Measurements from ENCODE around the gene FOSB. TPM values are rescaled to one million over a fixed set of nuclear protein-coding genes. Genes with fewer than 3 reads are reported as not detected.

Gene FOSB
- total RNA-seq, 1 experiment from 2014 or later: 1.7 TPM

GRCh38 chr19:45469945-45470761, 2.4 kb downstream of the FOSB start:
- H2AFZ ChIP-seq (ENCODE audit: low read length): no peak overlapping the region
- H4K5ac ChIP-seq (ENCODE audit: insufficient read length, low read depth, low read length): no peak overlapping the region
- H3K27me3 Mint-ChIP-seq (ENCODE audit: low read depth): peaks cover 17% of the 10 kb centered on the region
- DNase-seq: no peak
- peaks cover 19% of the 10 kb centered on the region for H3K23me2 ChIP-seq (ENCODE audit: insufficient read length, low read depth, low read length, poor library complexity, severe bottlenecking)
- no CpG with 5 or more reads among the region's 33 CpGs for WGBS (ENCODE audit: extremely low coverage, insufficient read length, low lambda C conversion rate)
- H3K9me3 Mint-ChIP-seq: no peaks in the 10 kb centered on the region; a peak in 1 of 5 replicates
- peaks cover 32 to 61% of the 10 kb centered on the region in 2 experiments for H3K4me1 Mint-ChIP-seq
- H3K4me1 ChIP-seq (ENCODE audit: insufficient read depth, low read length): no peaks in the 10 kb centered on the region
- H3K4ac ChIP-seq (ENCODE audit: low read depth, low read length): no peak overlapping the region
- H3K27ac ChIP-seq (ENCODE audit: insufficient read length, low read depth, low read length): no peak overlapping the region
- no peak overlapping the region for H4K91ac ChIP-seq (ENCODE audit: insufficient read length, low read depth, low read length)
- H3K23ac ChIP-seq (ENCODE audit: insufficient read length, low read depth, low read length): no peak overlapping the region
- H3K4me2 ChIP-seq (ENCODE audit: insufficient read depth, insufficient read length, low read length): peak overlapping the region; percentile 84
- H2BK120ac ChIP-seq (ENCODE audit: low read depth, low read length, poor library complexity, severe bottlenecking): no peak overlapping the region
- H2BK12ac ChIP-seq (ENCODE audit: insufficient read length, low read depth, low read length): no peak overlapping the region
- no peak for TF ChIP-seq CTCF (conservative IDR thresholded peaks at IDR 0.05)
- peaks cover 0 to 11% (median 0%) of the 10 kb centered on the region in 3 experiments; a peak in 1 of 7 replicates for H3K36me3 Mint-ChIP-seq (ENCODE audit: insufficient read depth in 1 of 3, low read depth in 3 of 3)
- H3K4me3 Mint-ChIP-seq: peak overlapping the region; percentile 80 to 92
- no peaks in the 10 kb centered on the region for H3K79me1 ChIP-seq (ENCODE audit: insufficient read depth, low read depth, low read length, poor library complexity, severe bottlenecking)
- H2AK5ac ChIP-seq (ENCODE audit: insufficient read length, low read length): no peak overlapping the region
- H2BK15ac ChIP-seq (ENCODE audit: low read depth, low read length): no peak overlapping the region
- 0 out of 2 replicates have a peak overlapping the region, but pooled peaks have one; percentile 10 for H3K14ac ChIP-seq (ENCODE audit: insufficient read depth, low read length)
- no peak overlapping the region for H3K56ac ChIP-seq (ENCODE audit: insufficient read length, low read depth, low read length)
- H3K79me2 ChIP-seq (ENCODE audit: insufficient read depth, low read length): no peaks in the 10 kb centered on the region
- peak overlapping the region; percentile 63 for H3K18ac ChIP-seq (ENCODE audit: insufficient read length, low read depth, low read length)
- no peaks in the 10 kb centered on the region for H3K9me3 ChIP-seq (ENCODE audit: control insufficient read depth, low read depth, low read length)
- no peak overlapping the region for H4K8ac ChIP-seq (replicated peaks; ENCODE audit: insufficient read length, low read depth, low read length)
- H3K27me3 ChIP-seq (ENCODE audit: insufficient read depth, low read length): no peaks in the 10 kb centered on the region; the same call in 1 of the 2 replicates
- H2BK20ac ChIP-seq (ENCODE audit: low read depth, low read length, poor library complexity, severe bottlenecking): no peak overlapping the region
- H4K20me1 ChIP-seq (ENCODE audit: control insufficient read depth, insufficient read depth, insufficient read length): no peaks in the 10 kb centered on the region
- no peak overlapping the region for H3T11ph ChIP-seq (ENCODE audit: low read length)
- no peak overlapping the region for H2BK5ac ChIP-seq (ENCODE audit: insufficient read length, low read length)
- no peak overlapping the region for H3K9ac ChIP-seq (ENCODE audit: extremely low read depth, insufficient read length, low read length)
- H3K27ac Mint-ChIP-seq: peak overlapping the region in 2 of 3 experiments; percentile 94 to 99; a peak in 4 of 7 replicates

All from H9 (cell line).